Lower leg skin (tissue), 3 donors: Measurements from ENCODE around the gene FOXP2.

Experiments
- POLR2A ChIP-seq, 2 donors: fragments of 450-650 bp; IDR thresholded peaks; one replicate each; pipeline ENCODE4 v1.6.1; 2016 to 2017; ENCODE audit warnings: antibody characterized with exemption in 2 of 2, mild to moderate bottlenecking in 1 of 2, moderate library complexity in 1 of 2
- TF ChIP-seq, protein P1 (sequence below), 3 donors: fragments of 450-650 bp; IDR thresholded peaks; one replicate each; pipeline ENCODE4 v1.5.1; 2016; ENCODE audit warnings: antibody characterized with exemption in 3 of 3, mild to moderate bottlenecking in 3 of 3, moderate library complexity in 2 of 3

DNA sequence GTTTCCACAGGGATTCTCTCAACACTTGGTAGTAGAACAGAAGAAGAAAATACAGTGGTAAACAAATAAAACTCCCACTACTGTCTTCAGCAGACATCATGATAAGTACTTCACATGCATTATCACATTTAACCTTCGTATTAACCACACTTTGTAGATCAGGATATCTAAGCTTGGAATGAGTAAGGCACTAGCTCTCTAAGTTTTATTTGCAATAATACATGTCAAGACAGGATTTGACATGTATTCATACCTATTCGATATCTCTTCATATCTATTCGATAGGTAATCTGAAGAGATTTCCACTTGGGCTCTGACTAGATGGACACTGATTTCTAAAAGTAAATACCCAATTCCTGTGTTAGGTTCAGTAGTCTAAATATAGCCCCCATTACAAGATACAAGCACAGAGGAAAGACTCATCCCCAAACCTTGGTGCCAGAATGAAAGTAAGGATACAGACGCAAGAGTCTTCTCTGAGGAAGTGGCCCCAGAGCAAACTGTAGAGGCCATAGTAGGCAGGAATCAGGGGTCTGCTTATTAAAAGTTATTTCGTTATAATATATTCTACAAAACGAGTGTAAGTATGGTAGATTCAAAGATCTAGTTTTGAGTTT is 58.4 kb downstream of the FOXP2 start:
- TF ChIP-seq, protein P1, sequence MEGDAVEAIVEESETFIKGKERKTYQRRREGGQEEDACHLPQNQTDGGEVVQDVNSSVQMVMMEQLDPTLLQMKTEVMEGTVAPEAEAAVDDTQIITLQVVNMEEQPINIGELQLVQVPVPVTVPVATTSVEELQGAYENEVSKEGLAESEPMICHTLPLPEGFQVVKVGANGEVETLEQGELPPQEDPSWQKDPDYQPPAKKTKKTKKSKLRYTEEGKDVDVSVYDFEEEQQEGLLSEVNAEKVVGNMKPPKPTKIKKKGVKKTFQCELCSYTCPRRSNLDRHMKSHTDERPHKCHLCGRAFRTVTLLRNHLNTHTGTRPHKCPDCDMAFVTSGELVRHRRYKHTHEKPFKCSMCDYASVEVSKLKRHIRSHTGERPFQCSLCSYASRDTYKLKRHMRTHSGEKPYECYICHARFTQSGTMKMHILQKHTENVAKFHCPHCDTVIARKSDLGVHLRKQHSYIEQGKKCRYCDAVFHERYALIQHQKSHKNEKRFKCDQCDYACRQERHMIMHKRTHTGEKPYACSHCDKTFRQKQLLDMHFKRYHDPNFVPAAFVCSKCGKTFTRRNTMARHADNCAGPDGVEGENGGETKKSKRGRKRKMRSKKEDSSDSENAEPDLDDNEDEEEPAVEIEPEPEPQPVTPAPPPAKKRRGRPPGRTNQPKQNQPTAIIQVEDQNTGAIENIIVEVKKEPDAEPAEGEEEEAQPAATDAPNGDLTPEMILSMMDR (IDR thresholded peaks at IDR 0.05), result no peak
- no peak for TF ChIP-seq POLR2A (IDR thresholded peaks at IDR 0.05)
